ENCODE measurements around the gene CCDC85B. TPM values are rescaled to one million over a fixed set of nuclear protein-coding genes. Genes with fewer than 3 reads are reported as not detected.
A peak's percentile ranks its signal among the peaks of the same experiment; 100 is the strongest.
"Not testable (repeated sequence)": the region's sequence is repeated elsewhere in the genome, so short reads cannot be mapped to it uniquely, and the experiment has no call there.

The CCDC85B gene
- total RNA-seq, 1 donor = 43.6 TPM

DNA sequence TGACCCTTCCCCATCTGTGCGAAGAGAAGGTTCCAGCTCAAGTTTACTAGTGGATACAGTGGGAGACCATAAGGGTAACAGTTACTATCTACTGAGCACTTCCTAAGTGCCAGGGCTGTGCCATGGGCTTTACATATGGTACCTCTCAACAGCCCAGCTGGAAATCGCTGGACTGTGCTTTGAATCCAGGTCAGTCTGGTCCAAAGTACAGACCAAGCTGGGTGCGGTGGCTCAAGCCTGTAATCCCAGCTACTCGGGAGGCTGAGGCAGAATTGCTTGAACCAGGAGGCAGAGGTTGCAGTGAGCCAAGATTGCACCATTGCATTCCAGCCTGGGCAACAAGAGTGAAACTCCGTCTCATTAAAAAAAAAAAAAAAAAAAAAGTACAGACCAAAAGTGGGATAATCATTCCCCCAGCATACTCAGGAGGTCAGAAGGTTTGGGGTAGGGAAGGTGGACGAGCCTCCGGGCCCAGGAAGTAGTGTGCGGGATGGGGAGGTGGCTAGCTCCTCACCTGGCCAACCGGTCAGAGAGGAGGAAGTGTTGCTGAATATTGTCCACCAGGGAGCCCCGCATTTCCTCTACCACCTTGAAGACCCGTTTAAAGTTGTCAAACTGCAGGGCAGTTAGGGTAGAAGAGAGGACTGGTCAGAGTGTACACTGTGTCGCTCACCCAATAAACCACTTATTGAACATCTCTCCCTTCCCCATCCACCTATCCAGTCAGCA lies 4.5 kb upstream of the CCDC85B start:
- DNase-seq (ENCODE audit: low read depth in 2 of 3, low spot score in 2 of 3) = no peak

DNA sequence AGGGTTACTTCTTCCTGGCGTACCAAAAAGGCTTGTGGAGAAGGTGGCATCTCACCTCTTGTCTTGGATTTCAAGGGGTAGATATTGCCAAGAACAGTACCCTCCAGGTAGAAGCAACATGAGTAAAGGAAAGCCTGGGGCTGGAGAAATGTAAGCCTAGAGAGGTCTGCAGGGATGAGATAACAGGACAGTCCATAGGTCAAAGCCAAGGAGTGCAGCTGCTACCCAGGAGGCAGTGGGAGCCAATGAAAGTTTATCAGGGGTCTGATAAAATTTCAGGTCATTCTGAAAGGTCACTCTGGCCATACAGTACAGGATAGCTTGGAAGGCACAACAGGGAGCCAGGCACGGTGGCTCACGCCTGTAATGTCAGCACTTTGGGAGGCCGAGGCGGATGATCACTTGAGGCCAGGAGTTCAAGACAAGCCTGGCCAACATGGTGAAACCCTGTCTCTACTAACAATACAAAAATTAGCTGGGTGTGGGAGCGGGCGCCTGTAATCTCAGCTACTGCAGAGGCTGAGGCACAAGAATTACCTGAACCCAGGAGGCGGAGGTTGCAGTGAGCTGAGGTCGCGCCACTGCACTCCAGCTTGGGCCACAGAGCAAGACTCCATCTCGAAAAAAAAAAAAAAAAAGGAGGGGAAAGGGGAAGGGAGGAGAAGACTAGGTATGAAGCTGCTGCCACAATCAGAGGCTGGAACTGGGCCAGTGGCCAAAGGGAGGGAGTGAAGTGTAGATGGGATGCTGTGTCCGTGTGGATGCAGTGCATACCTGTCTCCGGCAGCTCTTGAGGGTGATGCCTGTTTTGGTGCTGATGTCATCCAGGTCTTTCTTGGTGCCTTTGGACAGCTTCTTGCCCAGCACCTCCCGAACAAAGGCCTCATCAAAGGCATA lies 3.4 kb upstream of the CCDC85B start:
- no peak for DNase-seq (ENCODE audit: low read depth in 2 of 3, low spot score in 2 of 3)

DNA sequence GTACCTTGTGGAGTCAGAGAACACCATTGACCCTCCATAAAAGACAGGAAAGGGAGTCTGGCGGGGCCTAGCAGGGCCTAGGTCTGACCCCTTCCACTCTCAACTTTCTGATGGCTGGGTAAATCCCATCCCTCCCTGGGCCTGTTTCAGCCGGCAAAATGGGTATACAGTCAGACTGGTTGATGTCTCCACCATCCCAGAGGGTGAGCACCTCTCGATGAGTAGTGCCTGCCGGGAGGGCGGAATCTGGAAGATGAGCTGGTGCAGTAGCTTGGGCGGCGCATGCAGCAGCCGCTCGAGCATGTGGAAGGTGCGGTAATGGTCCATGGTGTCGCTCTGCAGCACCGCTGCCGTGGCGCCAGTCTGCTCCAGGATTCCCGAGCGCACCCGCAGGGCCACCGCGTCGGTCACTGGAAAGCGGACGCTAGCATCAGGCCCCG lies 2.7 kb upstream of the CCDC85B start:
- no peak for DNase-seq (ENCODE audit: low read depth in 2 of 3, low spot score in 2 of 3)

- DNase-seq (ENCODE audit: low read depth in 2 of 3, low spot score in 2 of 3) = peak; percentile 91 to 98 (median 97)
Measured at GRCh38 chr11:65888163-65888814, 2.2 kb upstream of the CCDC85B start, which contains the start of gene FIBP. TSS of gene FIBP (minus strand) at chr11:65888471. CDS start at chr11:65888418, 53 bp downstream.

GRCh38 chr11:65891219-65892136 lies 1.0 kb downstream of the CCDC85B start:
- peak in 1 of 3 donors; percentile 48 for DNase-seq (ENCODE audit: low read depth in 2 of 3, low spot score in 2 of 3)

- DNase-seq (ENCODE audit: low read depth in 2 of 3, low spot score in 2 of 3) = not testable (repeated sequence)
Measured at GRCh38 chr11:65892137-65892540, 1.7 kb downstream of the CCDC85B start.

GRCh38 chr11:65892661-65893317 lies 2.3 kb downstream of the CCDC85B start:
- no peak for DNase-seq (ENCODE audit: low read depth in 2 of 3, low spot score in 2 of 3)

GRCh38 chr11:65894034-65894591 lies 3.6 kb downstream of the CCDC85B start:
- DNase-seq (ENCODE audit: low read depth in 2 of 3, low spot score in 2 of 3) = peak in 2 of 3 donors; percentile 56 to 71

GRCh38 chr11:65895482-65895981 lies 5.1 kb downstream of the CCDC85B start:
- DNase-seq (ENCODE audit: low read depth in 2 of 3, low spot score in 2 of 3) = no peak

GRCh38 chr11:65896034-65896999 lies 5.8 kb downstream of the CCDC85B start:
- no peak for DNase-seq (ENCODE audit: low read depth in 2 of 3, low spot score in 2 of 3)

- DNase-seq (ENCODE audit: low read depth in 2 of 3, low spot score in 2 of 3) = no peak
Measured at GRCh38 chr11:65897020-65897471, 6.6 kb downstream of the CCDC85B start.

GRCh38 chr11:65898656-65899355 lies 8.3 kb downstream of the CCDC85B start:
- DNase-seq (ENCODE audit: low read depth in 2 of 3, low spot score in 2 of 3) = no peak

GRCh38 chr11:65899356-65900124 lies 9.1 kb downstream of the CCDC85B start:
- DNase-seq (ENCODE audit: low read depth in 2 of 3, low spot score in 2 of 3) = peak in 2 of 3 donors; percentile 82 to 84

GRCh38 chr11:65900125-65900898 lies 9.8 kb downstream of the CCDC85B start, which contains the start of gene FOSL1:
TSS of gene FOSL1 (minus strand) at chr11:65900388. CDS start at chr11:65900339, 49 bp downstream.
- peak; percentile 85 to 97 (median 94) for DNase-seq (ENCODE audit: low read depth in 2 of 3, low spot score in 2 of 3)

- no peak for DNase-seq (ENCODE audit: low read depth in 2 of 3, low spot score in 2 of 3)
Measured at GRCh38 chr11:65900899-65901180, 10.4 kb downstream of the CCDC85B start.

DNA sequence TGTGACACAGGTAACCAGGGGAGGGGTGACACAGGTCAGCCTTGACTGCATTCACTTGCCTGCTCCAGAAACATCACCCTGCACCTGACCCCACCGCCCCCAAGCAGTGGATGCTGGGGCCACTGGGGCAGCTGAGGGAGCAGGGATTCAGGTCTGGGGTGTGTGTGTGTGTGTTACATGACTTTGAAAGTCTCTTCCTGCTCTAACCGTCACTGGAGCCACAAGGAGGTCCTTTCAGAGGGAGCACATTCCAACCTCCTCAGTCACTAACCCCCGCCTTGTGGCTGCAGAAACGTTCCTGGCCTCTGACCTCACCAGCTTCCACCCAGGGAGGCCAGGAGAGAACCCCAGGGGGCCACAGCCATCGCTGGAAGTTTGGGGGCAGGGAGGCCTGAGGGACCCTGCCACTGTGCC lies 12.6 kb downstream of the CCDC85B start:
- no peak for DNase-seq (ENCODE audit: low read depth in 2 of 3, low spot score in 2 of 3)
